ENCODE results near the gene FCHSD1. TPM values are rescaled to one million over a fixed set of nuclear protein-coding genes. Genes with fewer than 3 reads are reported as not detected.

Gene FCHSD1
- total and polyA plus RNA-seq, 8 donors, result 5.0 to 66.5 (median 14.3) TPM

- intact Hi-C loops (cut with DNase I; ENCODE audit: low total_unique reads), result loop anchor here (5.0 kb wide), 1 partner anchor 187 kb away; no protein-coding TSS in a partner anchor
- WGBS, 5 donors, result 37 to 55% (median 49%) methylated on average over 11 of the region's 11 CpGs
- H3K27ac ChIP-seq, result peak overlapping the region in 2 of 5 donors; percentile 17 to 40
Observed at GRCh38 chr5:141695627-141696215, 44.5 kb upstream of the FCHSD1 start.

GRCh38 chr5:141694479-141694878 is 43.3 kb upstream of the FCHSD1 start:
- DNase-seq, result no peak
- H3K27me3 ChIP-seq, result peaks cover 3 to 59% (median 3%) of the 10 kb centered on the region in 3 donors
- intact Hi-C loops (cut with DNase I; ENCODE audit: low total_unique reads), result loop anchor here (5.0 kb wide), 1 partner anchor 263 kb away; the partner anchor contains the start of gene PCDH12
- peaks cover 9 to 15% (median 12%) of the 10 kb centered on the region in 4 donors for H3K4me1 ChIP-seq
- no peak overlapping the region for H3K27ac ChIP-seq
- no peak overlapping the region for H3K4me3 ChIP-seq
- no peaks in the 10 kb centered on the region for H3K9me3 ChIP-seq
- 65 to 79% (median 69%) methylated on average over 5 of the region's 5 CpGs for WGBS, 5 donors
- H3K36me3 ChIP-seq, result no peaks in the 10 kb centered on the region
- TF ChIP-seq POLR2A (IDR thresholded peaks at IDR 0.05) (no peak), POLR2AphosphoS5 (IDR thresholded peaks at IDR 0.05) (no peak), EP300 (IDR thresholded peaks at IDR 0.05) (no peak), CTCF (IDR thresholded peaks at IDR 0.05) (no peak)

More at GRCh38 chr5:141695627-141696215, 44.5 kb upstream of the FCHSD1 start:
- no peaks in the 10 kb centered on the region for H3K9me3 ChIP-seq
- peaks cover 9 to 15% (median 12%) of the 10 kb centered on the region in 4 donors for H3K4me1 ChIP-seq
- H3K4me3 ChIP-seq, result no peak overlapping the region
- peak; percentile 48 to 77 for DNase-seq
- TF ChIP-seq POLR2A (IDR thresholded peaks at IDR 0.05) (no peak), EP300 (IDR thresholded peaks at IDR 0.05) (no peak), CTCF (IDR thresholded peaks at IDR 0.05) (no peak), POLR2AphosphoS5 (IDR thresholded peaks at IDR 0.05) (no peak)
- no peaks in the 10 kb centered on the region for H3K36me3 ChIP-seq
- peaks cover 6 to 65% (median 8%) of the 10 kb centered on the region in 3 donors for H3K27me3 ChIP-seq

GRCh38 chr5:141692919-141693725 is 41.9 kb upstream of the FCHSD1 start:
- 54 to 67% (median 59%) methylated on average over 25 of the region's 25 CpGs for WGBS, 5 donors
- TF ChIP-seq EP300 (IDR thresholded peaks at IDR 0.05) (no peak), POLR2AphosphoS5 (IDR thresholded peaks at IDR 0.05) (no peak), POLR2A (IDR thresholded peaks at IDR 0.05) (no peak), CTCF (IDR thresholded peaks at IDR 0.05) (no peak)
- no peak for DNase-seq

GRCh38 chr5:141692533-141692888 is 41.3 kb upstream of the FCHSD1 start:
- no peaks in the 10 kb centered on the region for H3K9me3 ChIP-seq
- peaks cover 9 to 15% (median 12%) of the 10 kb centered on the region in 4 donors for H3K4me1 ChIP-seq
- intact Hi-C loops (cut with DNase I; ENCODE audit: low total_unique reads), result loop anchor here (5.0 kb wide), 1 partner anchor 265 kb away; the partner anchor contains the start of gene PCDH12
- TF ChIP-seq EP300 (IDR thresholded peaks at IDR 0.05) (no peak), CTCF (IDR thresholded peaks at IDR 0.05) (no peak), POLR2A (IDR thresholded peaks at IDR 0.05) (no peak), POLR2AphosphoS5 (IDR thresholded peaks at IDR 0.05) (no peak)
- DNase-seq, result no peak
- H3K27me3 ChIP-seq, result peaks cover 0 to 46% (median 0%) of the 10 kb centered on the region in 3 donors
- no peaks in the 10 kb centered on the region for H3K36me3 ChIP-seq
- no peak overlapping the region for H3K27ac ChIP-seq
- WGBS, 5 donors, result 17 to 27% (median 25%) methylated on average over 5 of the region's 5 CpGs
- H3K4me3 ChIP-seq, result peak overlapping the region; percentile 26 to 41 (median 31)

More at GRCh38 chr5:141692919-141693725, 41.9 kb upstream of the FCHSD1 start:
- H3K27me3 ChIP-seq, result peaks cover 0 to 52% (median 0%) of the 10 kb centered on the region in 3 donors
- H3K4me1 ChIP-seq, result peaks cover 9 to 15% (median 12%) of the 10 kb centered on the region in 4 donors
- no peak overlapping the region for H3K4me3 ChIP-seq
- no peaks in the 10 kb centered on the region for H3K9me3 ChIP-seq
- H3K27ac ChIP-seq, result no peak overlapping the region
- no peaks in the 10 kb centered on the region for H3K36me3 ChIP-seq
- intact Hi-C loops (cut with DNase I; ENCODE audit: low total_unique reads), result loop anchor here (5.0 kb wide), 1 partner anchor 264 kb away; the partner anchor contains the start of gene PCDH12

Measured in stomach (tissue), 9 donors.